Activated T-cell treated with anti-CD3 and anti-CD28 coated beads for 48 hours (primary cell): Measurements from ENCODE around the gene HSPA2.
"Not testable (repeated sequence)": the region's sequence is repeated elsewhere in the genome, so short reads cannot be mapped to it uniquely, and the experiment has no call there.

ENCODE experiments used
- DNase-seq: peaks from one replicate; pipeline ENCODE4 v3.0.0-alpha.2; 2020; ENCODE audit warnings: low read depth

The HSPA2 gene

DNA sequence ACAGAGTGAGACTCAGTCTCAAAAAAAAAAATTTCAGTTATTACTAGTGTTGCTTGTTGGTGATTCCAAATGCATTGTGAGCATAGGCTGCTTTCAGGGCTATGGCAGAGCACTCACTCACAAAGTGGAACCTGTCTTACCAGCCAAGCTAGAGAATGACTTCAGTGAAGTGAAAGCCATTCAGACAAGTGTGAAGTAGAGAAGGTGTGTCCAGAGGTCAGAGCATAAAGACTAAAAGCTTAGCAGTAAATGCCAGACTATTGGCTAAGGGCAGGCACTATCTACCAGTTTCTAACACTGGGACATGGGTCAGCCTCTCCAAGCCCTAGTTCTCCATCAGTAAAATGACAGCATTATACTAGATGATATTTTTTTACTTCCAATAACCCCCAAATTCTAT lies 21.9 kb downstream of the HSPA2 start:
- DNase-seq, result no peak

DNA sequence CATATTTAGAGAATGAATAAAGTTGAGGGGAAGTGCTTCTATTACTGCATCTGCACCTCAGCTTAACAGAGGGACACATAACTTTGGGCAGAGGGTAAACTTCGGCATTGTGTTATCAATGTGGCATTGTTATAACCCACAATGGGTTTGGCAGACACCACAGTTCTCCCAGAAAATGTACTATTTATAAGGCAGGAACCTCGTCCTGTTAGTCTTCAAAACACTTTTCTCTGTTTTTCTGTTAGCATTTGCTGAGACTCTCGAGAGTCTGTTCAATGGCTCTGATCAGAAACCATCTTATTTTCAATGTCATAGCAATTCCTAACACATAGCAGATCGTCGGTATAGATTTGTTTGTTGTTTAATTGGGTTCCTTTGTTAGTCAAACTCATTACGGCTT lies 23.2 kb downstream of the HSPA2 start:
- DNase-seq, result no peak

DNA sequence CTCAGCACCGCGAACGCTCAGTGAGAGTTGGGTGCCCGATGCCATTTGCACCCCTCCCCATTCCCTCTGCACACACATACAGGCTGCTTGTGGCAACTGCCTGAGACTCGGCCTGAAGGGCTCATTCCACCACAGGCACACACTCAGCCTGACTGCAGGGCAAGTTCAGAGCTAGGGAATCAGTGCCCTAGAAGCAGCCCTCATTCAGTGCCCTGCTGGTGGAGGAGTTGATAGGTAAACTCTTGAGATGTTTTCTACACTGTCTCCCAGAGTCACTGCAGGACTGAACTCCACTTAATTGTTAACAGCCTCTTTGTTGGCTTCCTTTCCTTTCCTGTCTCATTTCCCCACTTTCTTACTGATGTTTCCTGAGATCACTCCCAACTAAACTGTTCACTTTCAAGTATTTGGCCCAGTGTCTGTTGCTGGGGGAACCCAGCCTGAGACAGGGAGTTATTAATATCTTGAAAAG lies 26.1 kb downstream of the HSPA2 start:
- no peak for DNase-seq

DNA sequence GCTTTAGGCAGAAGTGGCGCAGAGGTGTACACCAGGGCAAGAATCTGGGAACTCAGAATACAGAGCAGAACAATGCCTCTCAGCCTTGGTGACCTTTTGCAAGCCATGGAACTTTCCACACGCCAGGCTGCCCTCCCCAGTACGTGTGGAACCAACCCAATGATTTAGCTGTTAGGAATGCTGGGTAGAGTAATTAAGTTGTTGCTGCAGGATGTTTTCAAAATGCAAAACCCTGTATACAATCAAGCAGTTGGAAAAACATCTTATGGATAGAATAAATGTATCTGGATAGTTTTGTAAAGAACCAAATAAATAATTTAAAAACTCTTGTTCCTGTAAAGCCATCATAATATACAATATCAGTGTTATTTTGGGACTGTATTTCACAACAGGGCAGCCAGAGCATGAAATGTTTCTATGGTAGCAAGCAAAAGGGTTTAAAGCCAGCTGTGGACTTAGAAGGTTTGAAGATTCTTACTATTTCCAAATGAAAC lies 28.6 kb downstream of the HSPA2 start:
- DNase-seq, result no peak

DNA sequence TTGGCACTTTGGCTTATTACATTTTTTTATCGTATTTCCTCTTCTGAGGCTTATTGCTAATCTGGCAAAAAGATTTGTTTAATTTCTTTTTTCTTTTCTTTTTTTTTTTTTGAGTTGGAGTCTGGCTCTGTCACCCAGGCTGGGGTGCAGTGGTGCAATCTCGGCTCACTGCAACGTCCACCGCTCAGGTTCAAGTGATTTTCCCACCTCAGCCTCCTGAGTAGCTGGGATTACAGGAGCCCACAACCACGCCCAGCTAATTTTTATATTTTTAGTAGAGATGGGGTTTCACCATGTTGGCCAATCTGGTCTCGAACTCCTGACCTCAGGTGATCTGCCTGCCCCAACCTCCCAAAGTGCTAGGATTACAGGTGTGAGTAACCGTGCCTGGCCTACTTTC lies 29.1 kb downstream of the HSPA2 start:
- not testable (repeated sequence) for DNase-seq

DNA sequence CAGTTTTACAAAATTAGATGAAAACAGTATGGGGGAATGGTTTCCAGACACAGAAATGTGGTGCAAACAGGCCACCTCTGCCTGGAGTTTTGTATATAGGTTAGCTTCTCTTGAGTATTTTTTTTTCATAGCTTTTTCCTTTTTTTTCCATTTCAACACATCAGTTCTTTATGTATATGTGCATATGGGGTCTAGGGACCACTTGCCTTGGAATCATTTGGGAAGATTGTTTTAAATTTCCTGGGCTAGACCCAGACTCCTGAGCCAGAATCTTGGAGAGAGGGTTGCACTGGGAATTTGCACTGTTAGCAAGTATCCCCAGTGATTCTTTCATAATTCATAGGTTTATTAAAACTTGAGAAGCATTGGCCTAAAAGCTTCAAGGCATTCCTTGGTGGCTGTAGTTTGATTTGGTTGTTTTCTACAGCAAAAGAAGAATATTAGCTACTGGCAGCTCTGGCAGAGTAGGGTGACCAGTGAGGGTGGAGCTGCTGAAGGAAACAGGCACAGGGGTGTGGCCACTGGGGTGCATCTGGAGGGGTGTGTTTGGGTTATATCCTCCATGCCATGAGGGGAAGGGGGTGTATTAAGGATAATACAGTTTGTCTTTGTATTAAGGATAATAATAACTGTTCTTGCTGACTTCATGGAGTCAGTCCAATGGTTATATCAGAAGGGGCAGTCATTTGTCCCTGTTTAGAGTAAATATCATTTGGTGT lies 32.0 kb downstream of the HSPA2 start:
- no peak for DNase-seq

DNA sequence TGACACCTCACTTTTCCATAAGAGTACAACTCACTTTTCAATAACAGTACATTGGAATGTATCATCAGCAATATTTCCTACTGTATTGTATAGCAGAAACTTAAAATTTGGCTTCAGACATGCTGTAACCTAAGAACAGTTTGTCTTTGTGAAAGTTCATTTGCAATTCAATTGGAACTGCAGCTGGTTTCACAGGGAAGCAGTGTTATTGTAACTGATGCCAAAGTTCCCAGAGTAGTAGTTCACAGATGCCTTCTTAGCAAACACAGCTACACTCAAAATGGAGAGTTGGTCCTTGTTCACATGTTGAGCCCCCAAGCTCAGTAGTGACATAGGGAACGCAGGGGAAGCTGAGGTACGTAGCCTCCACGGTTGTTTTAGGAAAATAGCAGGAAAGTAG lies 32.6 kb downstream of the HSPA2 start:
- DNase-seq, result no peak

DNA sequence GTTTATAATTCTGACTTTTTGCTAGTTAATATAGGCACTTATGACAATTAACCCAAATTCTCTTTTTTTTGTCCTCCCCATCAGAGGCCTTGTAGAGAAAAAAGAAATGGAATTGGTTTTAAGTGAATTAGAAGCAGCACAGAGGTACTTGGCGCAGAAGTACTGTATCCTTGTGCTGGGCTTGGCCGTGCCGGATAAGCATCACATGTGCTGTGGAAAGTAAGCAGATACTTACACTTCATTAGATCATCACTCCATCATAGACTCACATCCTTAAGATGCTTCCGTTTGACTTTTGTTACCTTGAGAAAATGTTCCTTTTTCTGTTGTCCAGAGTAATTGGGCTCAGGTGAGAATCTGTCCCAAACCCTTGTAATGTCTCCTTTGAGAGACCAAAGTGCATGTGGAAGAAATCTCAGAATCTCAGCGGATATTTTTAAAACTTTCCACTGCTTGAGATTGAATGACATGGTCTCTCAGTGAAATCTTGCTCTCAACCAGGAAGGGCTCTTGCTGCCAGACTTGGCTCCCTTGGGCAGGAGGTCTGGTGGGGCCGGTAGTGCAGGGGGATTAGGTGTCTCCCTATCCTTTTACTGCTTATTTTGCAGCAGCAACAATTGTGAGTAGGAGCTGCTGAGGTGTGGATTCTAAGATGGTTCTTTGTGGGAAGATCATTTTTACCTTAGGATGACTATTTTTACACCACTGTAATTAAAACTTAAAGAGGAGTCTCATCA lies 34.0 kb downstream of the HSPA2 start:
- no peak for DNase-seq

DNA sequence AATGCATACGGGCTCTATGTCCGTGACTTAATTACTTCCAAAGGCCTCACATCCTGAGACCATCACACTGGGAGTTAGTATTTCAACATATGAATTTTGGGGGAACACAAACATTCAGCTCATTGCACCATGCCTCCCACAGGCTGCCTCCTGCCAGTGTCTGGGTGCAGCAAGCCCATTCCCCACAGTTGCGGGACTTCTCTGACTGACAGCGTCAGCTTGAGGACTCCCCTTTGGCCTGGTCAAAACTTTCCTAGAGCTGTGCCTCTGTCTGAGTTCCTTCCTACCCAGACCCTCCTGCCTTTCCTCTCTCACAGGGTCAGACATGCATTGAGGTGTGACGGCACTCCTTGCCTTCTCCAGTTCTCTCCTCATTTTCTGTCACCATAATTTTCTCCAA lies 36.7 kb downstream of the HSPA2 start:
- no peak for DNase-seq

DNA sequence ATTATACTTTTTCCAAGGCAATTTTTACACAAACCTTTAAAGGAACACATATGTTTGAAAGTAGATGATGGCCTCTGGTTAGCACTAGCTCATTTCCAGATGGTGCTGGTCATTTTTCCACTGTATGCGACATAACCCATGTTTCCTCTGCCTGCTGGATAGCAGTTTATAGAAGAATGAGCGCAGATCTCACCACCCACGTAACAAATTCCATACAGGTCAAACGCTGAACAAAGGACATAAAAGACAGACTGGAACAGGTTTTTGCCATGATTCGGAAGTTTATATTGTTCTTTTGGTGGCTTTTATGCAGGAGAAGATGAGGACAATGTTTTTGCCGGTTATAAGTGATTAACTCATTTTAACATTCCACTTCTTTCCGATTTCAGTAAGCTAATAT lies 39.9 kb downstream of the HSPA2 start:
- no peak for DNase-seq

DNA sequence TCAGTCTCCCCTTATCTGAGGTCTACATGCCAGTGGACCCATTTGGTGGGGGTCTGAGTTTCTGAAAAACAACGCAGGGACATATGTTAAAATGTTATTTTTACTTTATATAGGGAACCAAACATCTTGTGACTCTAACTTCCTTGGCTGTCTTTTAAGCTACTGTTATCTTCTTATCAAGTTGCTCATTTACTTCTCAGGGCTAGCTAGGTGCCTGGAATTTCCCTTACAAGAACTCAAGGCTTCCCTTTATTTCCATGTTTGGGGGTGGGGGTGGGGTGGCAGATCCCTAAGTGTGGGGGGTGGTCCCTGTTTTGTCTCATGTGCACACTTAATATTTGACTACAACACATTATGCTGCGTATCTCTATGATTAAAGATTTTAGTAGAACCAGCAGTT lies 40.8 kb downstream of the HSPA2 start:
- no peak for DNase-seq

DNA sequence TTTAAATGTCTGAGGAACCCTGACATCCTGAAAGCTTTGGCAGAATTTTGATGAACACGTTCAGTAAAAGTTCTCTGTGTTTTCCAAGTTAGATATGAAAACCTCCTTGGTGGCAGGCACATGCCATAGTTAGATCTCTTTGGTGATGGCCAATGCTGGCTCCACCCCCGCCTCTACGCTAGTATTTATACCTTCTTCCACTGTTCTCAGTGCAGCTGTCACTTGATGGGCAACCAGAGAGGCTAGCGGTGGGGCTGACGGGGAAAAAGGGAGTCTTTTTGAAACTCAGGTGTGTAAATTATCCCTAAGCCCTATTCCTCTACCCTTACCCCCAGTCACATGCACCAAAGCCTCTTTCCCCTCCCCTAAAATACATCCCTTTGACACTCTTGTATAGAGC lies 41.3 kb downstream of the HSPA2 start:
- DNase-seq, result no peak

DNA sequence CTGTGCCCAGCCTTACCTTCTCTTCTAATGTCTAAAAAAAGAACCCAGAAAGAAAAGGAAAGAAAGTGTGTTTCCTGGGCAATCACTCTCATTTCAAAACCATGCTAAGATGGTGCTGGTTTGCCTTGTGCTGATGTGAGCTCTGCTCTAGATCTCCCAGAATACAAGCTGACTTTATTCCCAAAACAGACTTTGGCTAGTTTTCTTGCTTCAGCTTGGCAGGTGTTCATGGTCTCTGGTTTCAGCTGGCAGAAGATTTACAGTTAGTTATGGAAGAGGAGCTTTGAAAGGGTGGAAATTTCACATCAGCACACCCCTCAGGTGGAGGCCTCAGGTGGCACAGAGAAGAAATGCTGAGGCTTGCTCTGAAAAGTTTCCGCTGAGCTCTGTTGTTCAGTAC lies 43.6 kb downstream of the HSPA2 start:
- no peak for DNase-seq

DNA sequence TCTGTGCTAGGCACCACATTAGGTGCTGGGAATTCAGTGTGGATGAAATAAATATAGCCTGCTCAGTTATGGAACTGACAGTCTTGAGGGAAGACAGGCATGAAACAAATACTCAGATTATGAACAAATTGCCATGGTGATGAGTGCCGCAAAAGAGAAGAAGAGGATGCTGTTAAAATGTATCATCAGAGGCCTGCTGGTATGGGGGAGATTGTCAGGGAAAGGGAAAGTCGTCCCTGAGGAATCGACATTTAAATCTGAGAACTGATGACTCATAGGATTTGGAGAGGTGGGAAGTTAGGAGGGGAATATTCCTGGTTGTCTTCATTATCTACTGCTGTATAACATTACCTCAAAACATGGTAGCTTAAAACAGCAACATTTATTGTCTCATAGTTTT lies 51.3 kb downstream of the HSPA2 start:
- DNase-seq, result no peak
